Stimulated activated CD4-positive, alpha-beta T cell treated with anti-CD3 and anti-CD28 coated beads, TNF-alpha, amount 100 ng/mL, for 4 hours (primary cell): ENCODE results near the gene PKNOX2.

Experiments used
- DNase-seq, 3 experiments: peaks; one replicate each; pipeline ENCODE4 v3.0.0-alpha.2; 2020; ENCODE audit warnings: low read depth in 3 of 3

Gene PKNOX2

GRCh38 chr11:125173027-125173426 lies 8.5 kb downstream of the PKNOX2 start:
- no peak for DNase-seq

GRCh38 chr11:125173556-125173955 lies 9.0 kb downstream of the PKNOX2 start:
- DNase-seq: no peak

GRCh38 chr11:125174057-125174456 lies 9.5 kb downstream of the PKNOX2 start:
- DNase-seq: no peak

GRCh38 chr11:125174686-125175085 lies 10.1 kb downstream of the PKNOX2 start:
- DNase-seq: no peak

- no peak for DNase-seq
Observed at GRCh38 chr11:125175166-125175565, 10.6 kb downstream of the PKNOX2 start.

GRCh38 chr11:125175896-125176575 lies 11.5 kb downstream of the PKNOX2 start:
- no peak for DNase-seq

- no peak for DNase-seq
Observed at GRCh38 chr11:125176866-125177265, 12.3 kb downstream of the PKNOX2 start.

GRCh38 chr11:125177543-125177942 lies 13.0 kb downstream of the PKNOX2 start:
- no peak for DNase-seq

- DNase-seq: no peak
Observed at GRCh38 chr11:125179346-125179745, 14.8 kb downstream of the PKNOX2 start.

- no peak for DNase-seq
Observed at GRCh38 chr11:125179895-125180294, 15.3 kb downstream of the PKNOX2 start.

- no peak for DNase-seq
Observed at GRCh38 chr11:125180413-125181305, 16.1 kb downstream of the PKNOX2 start.

GRCh38 chr11:125182573-125182972 lies 18.0 kb downstream of the PKNOX2 start:
- no peak for DNase-seq

- no peak for DNase-seq
Observed at GRCh38 chr11:125183641-125184040, 19.1 kb downstream of the PKNOX2 start.

GRCh38 chr11:125188021-125188420 lies 23.5 kb downstream of the PKNOX2 start:
- DNase-seq: no peak

GRCh38 chr11:125190566-125190965 lies 26.0 kb downstream of the PKNOX2 start:
- no peak for DNase-seq

- DNase-seq: no peak
Observed at GRCh38 chr11:125192183-125192582, 27.6 kb downstream of the PKNOX2 start.

GRCh38 chr11:125192717-125193415 lies 28.3 kb downstream of the PKNOX2 start:
- no peak for DNase-seq

- DNase-seq: no peak
Observed at GRCh38 chr11:125193416-125193726, 28.8 kb downstream of the PKNOX2 start.

- no peak for DNase-seq
Observed at GRCh38 chr11:125193841-125194240, 29.3 kb downstream of the PKNOX2 start.

- DNase-seq: no peak
Observed at GRCh38 chr11:125199915-125200314, 35.4 kb downstream of the PKNOX2 start.

- no peak for DNase-seq
Observed at GRCh38 chr11:125200441-125200840, 35.9 kb downstream of the PKNOX2 start.

GRCh38 chr11:125201525-125202141 lies 37.1 kb downstream of the PKNOX2 start:
- DNase-seq: no peak
